H9 (cell line): Measurements from ENCODE around the gene ZKSCAN5. TPM values are rescaled to one million over a fixed set of nuclear protein-coding genes. Genes with fewer than 3 reads are reported as not detected.

Source experiments
- DNase-seq: peaks from one replicate; pipeline ENCODE4 v3.0.0-alpha.2; 2017
- H2AFZ ChIP-seq: one replicate; pipeline ENCODE4 v1.6.1; 2013; ENCODE audit warnings: mild to moderate bottlenecking, low read length, control low read depth, moderate library complexity
- H2AK5ac ChIP-seq: 2 replicates; pipeline ENCODE4 v1.6.1; 2013; ENCODE audit warnings: low read length, control low read depth, mixed read lengths; ENCODE audit not compliant: insufficient read length
- H2BK120ac ChIP-seq: one replicate; pipeline ENCODE4 v1.6.1; 2013; ENCODE audit warnings: low read depth, mild to moderate bottlenecking, low read length, control low read depth, inconsistent platforms; ENCODE audit not compliant: poor library complexity, severe bottlenecking
- H2BK12ac ChIP-seq: 2 replicates; pipeline ENCODE4 v1.6.1; 2013; ENCODE audit warnings: low read length, control low read depth, mixed read lengths, low read depth; ENCODE audit not compliant: insufficient read length
- H2BK15ac ChIP-seq: 2 replicates; pipeline ENCODE4 v1.6.1; 2013; ENCODE audit warnings: low read depth, low read length, control low read depth
- H2BK20ac ChIP-seq: one replicate; pipeline ENCODE4 v1.6.1; 2013; ENCODE audit warnings: low read depth, mild to moderate bottlenecking, low read length, control low read depth, inconsistent platforms; ENCODE audit not compliant: poor library complexity, severe bottlenecking
- H2BK5ac ChIP-seq: 2 replicates; pipeline ENCODE4 v1.6.1; 2013; ENCODE audit warnings: low read length, control low read depth, mixed read lengths; ENCODE audit not compliant: insufficient read length
- H3K14ac ChIP-seq: 2 replicates; pipeline ENCODE4 v1.6.1; 2013; ENCODE audit warnings: low read length, control low read depth; ENCODE audit not compliant: insufficient read depth
- H3K18ac ChIP-seq: 2 replicates; pipeline ENCODE4 v1.6.1; 2013; ENCODE audit warnings: low read depth, mild to moderate bottlenecking, mixed read lengths, low read length, control low read depth; ENCODE audit not compliant: insufficient read length
- H3K23ac ChIP-seq: 2 replicates; pipeline ENCODE4 v1.6.1; 2013; ENCODE audit warnings: low read length, control low read depth, mixed read lengths, low read depth; ENCODE audit not compliant: insufficient read length
- H3K23me2 ChIP-seq: 2 replicates; pipeline ENCODE4 v1.6.1; 2013; ENCODE audit warnings: low read depth, mild to moderate bottlenecking, mixed read lengths, low read length, control low read depth; ENCODE audit not compliant: insufficient read length, poor library complexity, severe bottlenecking
- H3K27ac ChIP-seq: 2 replicates; pipeline ENCODE4 v1.5.1; 2013; ENCODE audit warnings: low read length, control low read depth, mixed read lengths, low read depth; ENCODE audit not compliant: insufficient read length
- H3K27me3 ChIP-seq: 2 replicates; pipeline ENCODE4 v1.6.1; 2013; ENCODE audit warnings: low read length, control low read depth, inconsistent platforms; ENCODE audit not compliant: insufficient read depth
- H3K4ac ChIP-seq: 2 replicates; pipeline ENCODE4 v1.6.1; 2013; ENCODE audit warnings: low read depth, mild to moderate bottlenecking, control low read depth, inconsistent platforms, low read length, moderate library complexity
- H3K4me1 ChIP-seq: 2 replicates; pipeline ENCODE4 v1.6.1; 2013; ENCODE audit warnings: low read length, control low read depth, inconsistent platforms; ENCODE audit not compliant: insufficient read depth
- H3K4me2 ChIP-seq: 2 replicates; pipeline ENCODE4 v1.6.1; 2013; ENCODE audit warnings: low read length, control low read depth, mixed read lengths; ENCODE audit not compliant: insufficient read length, insufficient read depth
- H3K56ac ChIP-seq: 2 replicates; pipeline ENCODE4 v1.6.1; 2013; ENCODE audit warnings: low read depth, mild to moderate bottlenecking, mixed read lengths, low read length, control low read depth; ENCODE audit not compliant: insufficient read length
- H3K79me1 ChIP-seq: 2 replicates; pipeline ENCODE4 v1.6.1; 2013; ENCODE audit warnings: low read depth, mild to moderate bottlenecking, moderate library complexity, low read length, control low read depth, inconsistent platforms; ENCODE audit not compliant: insufficient read depth, poor library complexity, severe bottlenecking
- H3K79me2 ChIP-seq: 2 replicates; pipeline ENCODE4 v1.6.1; 2013; ENCODE audit warnings: low read length, control low read depth, inconsistent platforms; ENCODE audit not compliant: insufficient read depth
- H3K9ac ChIP-seq: 2 replicates; pipeline ENCODE4 v1.6.1; 2013; ENCODE audit warnings: low read length, control low read depth, mixed read lengths; ENCODE audit not compliant: insufficient read length; ENCODE audit errors: extremely low read depth
- H3K9me3 ChIP-seq: one replicate; pipeline ENCODE4 v1.6.1; 2013; ENCODE audit warnings: low read depth, low read length, inconsistent platforms; ENCODE audit not compliant: control insufficient read depth
- H3T11ph ChIP-seq: one replicate; pipeline ENCODE4 v1.6.1; 2013; ENCODE audit warnings: mild to moderate bottlenecking, low read length, control low read depth, inconsistent platforms
- H4K20me1 ChIP-seq: one replicate; pipeline ENCODE4 v1.6.1; 2013; ENCODE audit not compliant: control insufficient read depth, insufficient read length, insufficient read depth
- H4K5ac ChIP-seq: 2 replicates; pipeline ENCODE4 v1.6.1; 2013; ENCODE audit warnings: low read depth, mild to moderate bottlenecking, mixed read lengths, low read length, control low read depth; ENCODE audit not compliant: insufficient read length
- H4K8ac ChIP-seq: replicated peaks from 2 replicates; pipeline ENCODE4 v1.6.1; 2013; ENCODE audit warnings: low read length, control low read depth, mixed read lengths, low read depth; ENCODE audit not compliant: insufficient read length
- H4K91ac ChIP-seq: 2 replicates; pipeline ENCODE4 v1.6.1; 2013; ENCODE audit warnings: low read depth, mild to moderate bottlenecking, moderate library complexity, mixed read lengths, low read length, control low read depth; ENCODE audit not compliant: insufficient read length
- H3K27ac Mint-ChIP-seq, 3 experiments: 2 replicates in 2 of 3; 3 replicates in 1 of 3; pipeline ENCODE4 v1.8.0; 2020 to 2021; ENCODE audit warnings: mixed read lengths in 3 of 3, mild to moderate bottlenecking in 1 of 3, moderate library complexity in 1 of 3
- H3K27me3 Mint-ChIP-seq: 2 replicates; pipeline ENCODE4 v1.8.0; 2021; ENCODE audit warnings: low read depth, mild to moderate bottlenecking, moderate library complexity, mixed read lengths
- H3K36me3 Mint-ChIP-seq, 3 experiments: 2 replicates in 2 of 3; 3 replicates in 1 of 3; pipeline ENCODE4 v1.8.0; 2020 to 2021; ENCODE audit warnings: low read depth in 3 of 3, mixed read lengths in 3 of 3; ENCODE audit not compliant: insufficient read depth in 1 of 3
- H3K4me1 Mint-ChIP-seq, 2 experiments: 2 replicates each; pipeline ENCODE4 v1.8.0; 2020; ENCODE audit warnings: mixed read lengths in 2 of 2
- H3K4me3 Mint-ChIP-seq, 2 experiments: 2 replicates in 1 of 2; 3 replicates in 1 of 2; pipeline ENCODE4 v1.8.0; 2020 to 2021; ENCODE audit warnings: mild to moderate bottlenecking in 2 of 2, mixed read lengths in 2 of 2, moderate library complexity in 1 of 2
- H3K9me3 Mint-ChIP-seq, 2 experiments: 2 replicates in 1 of 2; 3 replicates in 1 of 2; pipeline ENCODE4 v1.8.0; 2020; ENCODE audit warnings: mild to moderate bottlenecking in 2 of 2, mixed read lengths in 2 of 2, moderate library complexity in 1 of 2
- WGBS: extraction: QIAGEN DNeasy Blood & Tissue Kit; methylation state at CpG from one replicate; pipeline ENCODE4 v1.1.7; 2013; ENCODE audit warnings: missing lambda C conversion rate, low lambda C conversion rate, mixed read lengths; ENCODE audit not compliant: insufficient read length; ENCODE audit errors: extremely low coverage; 5-methylcytosine and 5-hydroxymethylcytosine counted together
- total RNA-seq: library from RNA; stranded (reverse); gene quantifications from 2 replicates; pipeline ENCODE4 v1.2.1, GENCODE V29; 2021
- TF ChIP-seq, protein P1 (sequence below): fragments of 200-600 bp; sonication (generic); conservative IDR thresholded peaks from 3 replicates; pipeline ENCODE4 v1.8.0; 2021; ENCODE audit warnings: antibody characterized with exemption, mild to moderate bottlenecking

ZKSCAN5 gene
- total RNA-seq, 1 experiment from 2014 or later, result 16.6 TPM

DNA sequence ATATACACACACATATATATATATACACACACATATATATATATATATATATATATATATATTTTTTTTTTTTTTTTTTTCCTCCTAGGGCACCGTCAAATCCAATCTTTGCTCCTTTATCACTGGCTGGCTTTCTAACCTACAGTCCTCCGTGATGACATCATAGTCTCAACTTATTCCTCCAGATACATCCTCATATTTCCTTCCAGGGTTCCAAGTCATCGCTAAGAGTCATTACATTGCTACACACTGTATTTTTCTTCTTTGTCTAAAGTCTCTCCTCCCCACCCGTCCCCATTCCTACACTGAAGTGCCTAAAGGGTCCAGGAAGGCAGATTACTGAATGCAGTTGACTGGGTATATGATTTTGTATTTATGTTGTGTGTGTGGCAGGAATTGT lies 48.6 kb downstream of the ZKSCAN5 start:
- no peak overlapping the region; a peak in 1 of 5 replicates for H3K4me3 Mint-ChIP-seq

More for the DNA sequence above, 48.6 kb downstream of the ZKSCAN5 start:
- no peaks in the 10 kb centered on the region for H3K79me1 ChIP-seq
- H3K4ac ChIP-seq, result no peak overlapping the region
- peak overlapping the region; percentile 2 for H3K9ac ChIP-seq
- Mint-ChIP-seq H3K4me1 (peaks cover 15 to 20% of the 10 kb centered on the region in 2 experiments), H3K36me3 (peaks cover 18 to 21% (median 19%) of the 10 kb centered on the region in 3 experiments), H3K9me3 (peaks cover 15 to 18% of the 10 kb centered on the region in 2 experiments; a peak in 4 of 5 replicates), H3K27me3 (no peaks in the 10 kb centered on the region), H3K27ac (no peak overlapping the region)
- H3K56ac ChIP-seq, result no peak overlapping the region
- TF ChIP-seq, protein P1, sequence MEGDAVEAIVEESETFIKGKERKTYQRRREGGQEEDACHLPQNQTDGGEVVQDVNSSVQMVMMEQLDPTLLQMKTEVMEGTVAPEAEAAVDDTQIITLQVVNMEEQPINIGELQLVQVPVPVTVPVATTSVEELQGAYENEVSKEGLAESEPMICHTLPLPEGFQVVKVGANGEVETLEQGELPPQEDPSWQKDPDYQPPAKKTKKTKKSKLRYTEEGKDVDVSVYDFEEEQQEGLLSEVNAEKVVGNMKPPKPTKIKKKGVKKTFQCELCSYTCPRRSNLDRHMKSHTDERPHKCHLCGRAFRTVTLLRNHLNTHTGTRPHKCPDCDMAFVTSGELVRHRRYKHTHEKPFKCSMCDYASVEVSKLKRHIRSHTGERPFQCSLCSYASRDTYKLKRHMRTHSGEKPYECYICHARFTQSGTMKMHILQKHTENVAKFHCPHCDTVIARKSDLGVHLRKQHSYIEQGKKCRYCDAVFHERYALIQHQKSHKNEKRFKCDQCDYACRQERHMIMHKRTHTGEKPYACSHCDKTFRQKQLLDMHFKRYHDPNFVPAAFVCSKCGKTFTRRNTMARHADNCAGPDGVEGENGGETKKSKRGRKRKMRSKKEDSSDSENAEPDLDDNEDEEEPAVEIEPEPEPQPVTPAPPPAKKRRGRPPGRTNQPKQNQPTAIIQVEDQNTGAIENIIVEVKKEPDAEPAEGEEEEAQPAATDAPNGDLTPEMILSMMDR, result no peak
- no peak overlapping the region for H3K27ac ChIP-seq
- no peak overlapping the region for H2AK5ac ChIP-seq
- no peak overlapping the region for H2BK20ac ChIP-seq
- no peaks in the 10 kb centered on the region for H3K9me3 ChIP-seq
- H2BK15ac ChIP-seq, result no peak overlapping the region
- no peak overlapping the region for H2BK120ac ChIP-seq
- no peak overlapping the region for H3K23ac ChIP-seq
- no peak overlapping the region for H3K18ac ChIP-seq
- no peak overlapping the region for H3T11ph ChIP-seq
- no peak overlapping the region for H2BK5ac ChIP-seq
- no peak overlapping the region for H3K14ac ChIP-seq
- H4K20me1 ChIP-seq, result no peaks in the 10 kb centered on the region
- peaks cover 1% of the 10 kb centered on the region; the same call in 1 of the 2 replicates for H3K79me2 ChIP-seq
- H3K27me3 ChIP-seq, result no peaks in the 10 kb centered on the region
- H4K91ac ChIP-seq, result no peak overlapping the region
- H4K8ac ChIP-seq, result no peak overlapping the region
- H4K5ac ChIP-seq, result no peak overlapping the region
- no peaks in the 10 kb centered on the region for H3K4me1 ChIP-seq
- no peak overlapping the region for H3K4me2 ChIP-seq
- no peak for DNase-seq
- no CpG with 5 or more reads among the region's 4 CpGs for WGBS
- no peak overlapping the region for H2BK12ac ChIP-seq
- H3K23me2 ChIP-seq, result peaks cover 5% of the 10 kb centered on the region
- H2AFZ ChIP-seq, result no peak overlapping the region
